ENCODE measurements around the gene PLCG2. TPM values are rescaled to one million over a fixed set of nuclear protein-coding genes. Genes with fewer than 3 reads are reported as not detected.

PLCG2 gene
- total RNA-seq, 4 donors from 2014 or later, result 5.3 to 15.8 (median 9.5) TPM

GRCh38 chr16:81912395-81912794, 133.3 kb downstream of the PLCG2 start:
- Histone ChIP-seq H3K4me3 (no peak overlapping the region), H3K4me1 (peaks cover 0 to 17% (median 6%) of the 10 kb centered on the region in 3 donors), H3K27me3 (no peaks in the 10 kb centered on the region), H3K36me3 (peaks cover 0 to 17% (median 0%) of the 10 kb centered on the region in 3 donors), H3K9me3 (no peaks in the 10 kb centered on the region), H3K27ac (no peak overlapping the region)
- 83 to 92% methylated on average over 2 to 4 of the region's 14 CpGs for WGBS, 2 donors
- DNase-seq, result no peak
- intact Hi-C loops (cut with DNase I), result no loop called here
- TF ChIP-seq POLR2A (IDR thresholded peaks at IDR 0.05), result no peak
- no peak for TF ChIP-seq CTCF (IDR thresholded peaks at IDR 0.05)

GRCh38 chr16:81913222-81913621, 134.1 kb downstream of the PLCG2 start:
- H3K4me1 ChIP-seq, result peaks cover 0 to 13% (median 6%) of the 10 kb centered on the region in 3 donors
- intact Hi-C loops (cut with DNase I), result no loop called here
- DNase-seq, result no peak
- H3K27ac ChIP-seq, result no peak overlapping the region
- H3K27me3 ChIP-seq, result no peaks in the 10 kb centered on the region
- TF ChIP-seq POLR2A (IDR thresholded peaks at IDR 0.05), result no peak
- TF ChIP-seq CTCF (IDR thresholded peaks at IDR 0.05), result no peak
- no peak overlapping the region for H3K4me3 ChIP-seq
- no peaks in the 10 kb centered on the region for H3K9me3 ChIP-seq
- peaks cover 0 to 12% (median 0%) of the 10 kb centered on the region in 3 donors for H3K36me3 ChIP-seq
- WGBS, 2 donors, result 77 to 89% methylated on average over 3 to 5 of the region's 5 CpGs

GRCh38 chr16:81917375-81917774, 138.3 kb downstream of the PLCG2 start:
- Histone ChIP-seq H3K27ac (no peak overlapping the region), H3K4me1 (peaks cover 0 to 5% (median 0%) of the 10 kb centered on the region in 3 donors), H3K36me3 (peaks cover 0 to 15% (median 0%) of the 10 kb centered on the region in 3 donors), H3K4me3 (no peak overlapping the region), H3K9me3 (no peaks in the 10 kb centered on the region), H3K27me3 (no peaks in the 10 kb centered on the region)
- intact Hi-C loops (cut with DNase I), result no loop called here
- WGBS, 2 donors, result 83 to 92% methylated on average over 2 of the region's 2 CpGs
- DNase-seq, result no peak
- no peak for TF ChIP-seq POLR2A (IDR thresholded peaks at IDR 0.05)
- TF ChIP-seq CTCF (IDR thresholded peaks at IDR 0.05), result no peak

DNA sequence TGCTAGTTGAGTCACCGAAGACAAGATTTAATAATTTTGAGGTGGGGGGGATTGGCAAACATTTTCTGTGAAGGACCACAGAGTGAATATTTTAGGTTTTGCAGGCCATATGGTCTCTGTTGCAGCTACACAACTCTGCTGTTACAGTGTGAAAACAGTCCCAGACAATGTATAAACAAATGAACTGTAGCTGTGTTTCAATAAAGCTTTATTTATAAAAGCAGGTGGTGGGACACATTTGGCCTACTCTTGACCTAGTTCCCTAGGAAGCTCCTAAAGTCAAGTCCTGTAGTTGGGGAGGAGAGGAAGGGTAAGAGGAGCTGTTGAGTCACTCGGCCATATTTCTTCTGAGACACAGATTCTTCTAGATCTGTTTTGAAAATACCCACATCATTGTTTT, 139.8 kb downstream of the PLCG2 start:
- Histone ChIP-seq H3K27ac (no peak overlapping the region), H3K36me3 (peaks cover 0 to 19% (median 0%) of the 10 kb centered on the region in 3 donors), H3K27me3 (no peaks in the 10 kb centered on the region), H3K4me3 (no peak overlapping the region), H3K9me3 (no peaks in the 10 kb centered on the region), H3K4me1 (peaks cover 0 to 10% (median 6%) of the 10 kb centered on the region in 3 donors)
- intact Hi-C loops (cut with DNase I), result no loop called here
- TF ChIP-seq CTCF (IDR thresholded peaks at IDR 0.05) (no peak), POLR2A (IDR thresholded peaks at IDR 0.05) (no peak)
- DNase-seq, result no peak
- WGBS, 2 donors, result 81 to 93% methylated on average over 2 of the region's 2 CpGs

GRCh38 chr16:81920498-81920897, 141.4 kb downstream of the PLCG2 start:
- 84 to 91% methylated on average over 4 of the region's 4 CpGs for WGBS, 2 donors
- H3K9me3 ChIP-seq, result no peaks in the 10 kb centered on the region
- no peak overlapping the region for H3K4me3 ChIP-seq
- no peak overlapping the region for H3K27ac ChIP-seq
- TF ChIP-seq CTCF (IDR thresholded peaks at IDR 0.05) (no peak), POLR2A (IDR thresholded peaks at IDR 0.05) (no peak)
- no peaks in the 10 kb centered on the region for H3K27me3 ChIP-seq
- peaks cover 0 to 10% (median 6%) of the 10 kb centered on the region in 3 donors for H3K4me1 ChIP-seq
- H3K36me3 ChIP-seq, result peaks cover 0 to 24% (median 0%) of the 10 kb centered on the region in 3 donors
- intact Hi-C loops (cut with DNase I), result no loop called here
- DNase-seq, result no peak
